PC-3 (cell line): ENCODE data around the gene TMEM139. TPM values are rescaled to one million over a fixed set of nuclear protein-coding genes. Genes with fewer than 3 reads are reported as not detected.
A peak's percentile ranks its signal among the peaks of the same experiment; 100 is the strongest.

Experiments used
- ATAC-seq: fragments of 200-7000 bp; cut with Tn5 transposase; 2 replicates; pipeline ENCODE4 v1.9.1; 2020; ENCODE audit warnings: mild to moderate bottlenecking, moderate library complexity
- BruUV-seq: library from RNA; stranded (reverse); fragments of 400-500 nt; replicated peaks from 2 replicates; lab custom pipeline; 2021; lab: Mats Ljungman, UMichigan
- CTCF ChIA-PET: fragments of 300-600 bp; sonication (Branson Sonifier 250); formaldehyde crosslinking; loops from one replicate; lab custom pipeline; 2022; ENCODE audit warnings: antibody characterized with exemption; lab: Charles Lee
- POLR2A ChIA-PET: fragments of 300-600 bp; sonication (Branson Sonifier 250); formaldehyde crosslinking; loops from one replicate; lab custom pipeline; 2022; ENCODE audit warnings: antibody characterized with exemption; ENCODE audit not compliant: unreplicated experiment; lab: Charles Lee
- DNase-seq: peaks from one replicate; pipeline ENCODE4 v3.0.0-alpha.2; 2015
- H2AFZ ChIP-seq: fragments of 300-600 bp; sonication (generic); 2 replicates; pipeline ENCODE4 v1.6.0; 2016; ENCODE audit warnings: antibody characterized with exemption, low read length
- H3F3A ChIP-seq: fragments of 300-600 bp; sonication (generic); one replicate; pipeline ENCODE4 v1.6.0; 2017; ENCODE audit warnings: antibody characterized with exemption, low read length, control low read depth, mild to moderate bottlenecking; ENCODE audit not compliant: unreplicated experiment
- H3K27ac ChIP-seq: fragments of 300-600 bp; sonication (generic); 2 replicates; pipeline ENCODE4 v1.5.1; 2016; ENCODE audit warnings: mild to moderate bottlenecking, low read length
- H3K27me3 ChIP-seq: fragments of 300-600 bp; sonication (generic); 2 replicates; pipeline ENCODE4 v1.6.1; 2016; ENCODE audit warnings: low read length, mixed read lengths
- H3K36me3 ChIP-seq: fragments of 300-600 bp; sonication (generic); 2 replicates; pipeline ENCODE4 v1.6.1; 2016; ENCODE audit warnings: low read depth, mixed run types, low read length, mixed read lengths
- H3K4me1 ChIP-seq: fragments of 300-600 bp; sonication (generic); 2 replicates; pipeline ENCODE4 v1.5.1; 2016; ENCODE audit warnings: low read length; ENCODE audit not compliant: insufficient read depth
- H3K4me2 ChIP-seq: fragments of 300-600 bp; sonication (generic); 2 replicates; pipeline ENCODE4 v1.6.0; 2016; ENCODE audit warnings: low read length
- H3K4me3 ChIP-seq: fragments of 300-600 bp; sonication (generic); 2 replicates; pipeline ENCODE4 v1.5.1; 2016; ENCODE audit warnings: mild to moderate bottlenecking, low read length, mixed read lengths
- H3K79me2 ChIP-seq: fragments of 300-600 bp; sonication (generic); 2 replicates; pipeline ENCODE4 v1.6.1; 2017; ENCODE audit warnings: low read length, mixed read lengths
- H3K9ac ChIP-seq: fragments of 300-600 bp; sonication (generic); 2 replicates; pipeline ENCODE4 v1.6.0; 2016; ENCODE audit warnings: mild to moderate bottlenecking, low read length
- H3K9me2 ChIP-seq: fragments of 300-600 bp; sonication (generic); replicated peaks from 2 replicates; pipeline ENCODE4 v1.6.1; 2016; ENCODE audit warnings: mixed run types, low read length, mixed read lengths
- H3K9me3 ChIP-seq: fragments of 300-600 bp; sonication (generic); 2 replicates; pipeline ENCODE4 v1.6.1; 2016; ENCODE audit warnings: low read length, mixed read lengths
- H4K20me1 ChIP-seq: fragments of 300-600 bp; sonication (generic); 2 replicates; pipeline ENCODE4 v1.6.1; 2016; ENCODE audit warnings: low read length, mixed read lengths
- EZH2 ChIP-seq: fragments of 300-600 bp; sonication (generic); IDR thresholded peaks from one replicate; pipeline ENCODE4 v1.6.1; 2017; ENCODE audit warnings: antibody characterized with exemption, mild to moderate bottlenecking, low read length; ENCODE audit not compliant: unreplicated experiment
- EZH2phosphoT487 ChIP-seq: fragments of 300-600 bp; sonication (generic); IDR thresholded peaks from 2 replicates; pipeline ENCODE4 v1.6.1; 2018; ENCODE audit warnings: mild to moderate bottlenecking, antibody characterized with exemption, low read length, borderline replicate concordance
- intact Hi-C: fragments of 100-400 bp; cut with micrococcal nuclease; formaldehyde crosslinking; loops from 2 replicates; pipeline ENCODE4 v1.9.0; 2023
- total RNA-seq: library from RNA; depleted of rRNA; stranded (reverse); fragments of >200 nt; gene quantifications from 2 replicates; pipeline ENCODE4 v1.2.3, GENCODE V29; 2014
- TF ChIP-seq, protein P1 (sequence below): fragments of 300-600 bp; sonication (generic); conservative IDR thresholded peaks from 2 replicates; pipeline ENCODE4 v1.5.1; 2017; ENCODE audit warnings: antibody characterized with exemption, low read depth, mild to moderate bottlenecking, low read length

The TMEM139 gene
- total RNA-seq, 1 experiment from 2014 or later: 5.2 TPM

GRCh38 chr7:143304938-143305337 lies 20.2 kb downstream of the TMEM139 start:
- CTCF ChIA-PET: interaction anchor here (1.2 kb wide), 1 partner anchor 64 kb away, joined by 5 read pairs; no protein-coding TSS in a partner anchor
- BruUV-seq: no TSS peak

DNA sequence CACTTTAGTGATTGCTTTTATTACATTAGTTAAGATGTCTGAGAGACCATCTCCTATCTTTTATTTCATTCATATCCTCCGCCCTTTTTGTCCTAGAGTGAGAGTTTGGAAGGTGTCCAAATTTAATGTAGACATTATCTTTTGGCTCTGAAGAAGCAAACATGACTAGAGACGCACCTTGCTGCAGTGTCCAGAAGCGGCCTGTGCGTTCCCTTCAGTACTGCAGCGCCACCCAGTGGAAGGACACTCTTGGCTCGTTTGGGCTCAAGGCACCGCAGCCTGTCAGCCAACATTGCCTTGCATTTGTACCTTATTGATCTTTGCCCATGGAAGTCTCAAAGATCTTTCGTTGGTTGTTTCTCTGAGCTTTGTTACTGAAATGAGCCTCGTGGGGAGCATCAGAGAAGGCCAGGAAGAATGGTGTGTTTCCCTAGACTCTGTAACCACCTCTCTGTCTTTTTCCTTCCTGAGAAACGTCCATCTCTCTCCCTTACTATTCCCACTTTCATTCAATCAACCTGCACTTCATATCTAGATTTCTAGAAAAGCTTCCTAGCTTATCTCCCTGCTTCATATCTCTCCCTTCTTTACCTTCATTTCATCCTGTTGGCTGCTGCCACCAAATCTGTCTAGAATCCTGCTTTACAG lies 20.8 kb downstream of the TMEM139 start:
- peaks cover 4% of the 10 kb centered on the region for H3F3A ChIP-seq
- H3K79me2 ChIP-seq: peaks cover 7% of the 10 kb centered on the region; the same call in 1 of the 2 replicates
- no peaks in the 10 kb centered on the region for H3K9me3 ChIP-seq
- peaks cover 65% of the 10 kb centered on the region for H3K36me3 ChIP-seq
- H3K27ac ChIP-seq: no peak overlapping the region
- H3K9me2 ChIP-seq: no peaks in the 10 kb centered on the region
- ChIA-PET CTCF (interaction anchor here (1.2 kb wide), 1 partner anchor 65 kb away, joined by 5 read pairs; no protein-coding TSS in a partner anchor), POLR2A (no interaction called here)
- peaks cover 4% of the 10 kb centered on the region for H4K20me1 ChIP-seq
- no peak overlapping the region for H3K4me2 ChIP-seq
- ATAC-seq (peak; percentile 65), DNase-seq (peak; percentile 85)
- BruUV-seq: TSS peak; percentile 9
- no peak overlapping the region for H2AFZ ChIP-seq
- intact Hi-C loops: loop anchor here (1.0 to 5.0 kb wide), 3 partner anchors 60 to 298 kb away; no protein-coding TSS in a partner anchor
- no peak for TF ChIP-seq EZH2
- TF ChIP-seq EZH2phosphoT487: no peak
- TF ChIP-seq, protein P1, sequence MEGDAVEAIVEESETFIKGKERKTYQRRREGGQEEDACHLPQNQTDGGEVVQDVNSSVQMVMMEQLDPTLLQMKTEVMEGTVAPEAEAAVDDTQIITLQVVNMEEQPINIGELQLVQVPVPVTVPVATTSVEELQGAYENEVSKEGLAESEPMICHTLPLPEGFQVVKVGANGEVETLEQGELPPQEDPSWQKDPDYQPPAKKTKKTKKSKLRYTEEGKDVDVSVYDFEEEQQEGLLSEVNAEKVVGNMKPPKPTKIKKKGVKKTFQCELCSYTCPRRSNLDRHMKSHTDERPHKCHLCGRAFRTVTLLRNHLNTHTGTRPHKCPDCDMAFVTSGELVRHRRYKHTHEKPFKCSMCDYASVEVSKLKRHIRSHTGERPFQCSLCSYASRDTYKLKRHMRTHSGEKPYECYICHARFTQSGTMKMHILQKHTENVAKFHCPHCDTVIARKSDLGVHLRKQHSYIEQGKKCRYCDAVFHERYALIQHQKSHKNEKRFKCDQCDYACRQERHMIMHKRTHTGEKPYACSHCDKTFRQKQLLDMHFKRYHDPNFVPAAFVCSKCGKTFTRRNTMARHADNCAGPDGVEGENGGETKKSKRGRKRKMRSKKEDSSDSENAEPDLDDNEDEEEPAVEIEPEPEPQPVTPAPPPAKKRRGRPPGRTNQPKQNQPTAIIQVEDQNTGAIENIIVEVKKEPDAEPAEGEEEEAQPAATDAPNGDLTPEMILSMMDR: peak; percentile 94
- H3K4me3 ChIP-seq: no peak overlapping the region
- H3K9ac ChIP-seq: no peak overlapping the region
- H3K27me3 ChIP-seq: no peaks in the 10 kb centered on the region
- peaks cover 18% of the 10 kb centered on the region for H3K4me1 ChIP-seq

More at GRCh38 chr7:143304938-143305337, 20.2 kb downstream of the TMEM139 start:
- Histone ChIP-seq H3K9me2 (no peaks in the 10 kb centered on the region), H3K4me2 (no peak overlapping the region), H3K79me2 (peaks cover 7% of the 10 kb centered on the region; the same call in 1 of the 2 replicates), H3K27ac (no peak overlapping the region), H3K4me1 (peaks cover 24% of the 10 kb centered on the region), H2AFZ (no peak overlapping the region), H3K4me3 (no peak overlapping the region), H3F3A (peaks cover 8% of the 10 kb centered on the region), H3K9ac (no peak overlapping the region), H3K36me3 (peaks cover 71% of the 10 kb centered on the region), H3K27me3 (no peaks in the 10 kb centered on the region), H4K20me1 (peaks cover 5% of the 10 kb centered on the region), H3K9me3 (no peaks in the 10 kb centered on the region)
- intact Hi-C loops: loop anchor here (1.0 to 5.0 kb wide), 3 partner anchors 60 to 298 kb away; no protein-coding TSS in a partner anchor
- POLR2A ChIA-PET: no interaction called here
- TF ChIP-seq, protein P1: no peak
- TF ChIP-seq EZH2phosphoT487: no peak
- TF ChIP-seq EZH2: no peak
- DNase-seq (no peak), ATAC-seq (no peak)

- H3K9ac ChIP-seq: no peak overlapping the region
- intact Hi-C loops: loop anchor here (5.0 kb wide), 1 partner anchor 301 kb away; no protein-coding TSS in a partner anchor
- H3F3A ChIP-seq: no peaks in the 10 kb centered on the region
- H3K9me2 ChIP-seq: no peaks in the 10 kb centered on the region
- no peaks in the 10 kb centered on the region for H3K79me2 ChIP-seq
- POLR2A ChIA-PET: no interaction called here
- H4K20me1 ChIP-seq: no peaks in the 10 kb centered on the region
- no peak overlapping the region for H2AFZ ChIP-seq
- BruUV-seq: no TSS peak
- CTCF ChIA-PET: interaction anchor here (1.1 kb wide), 1 partner anchor 68 kb away, joined by 3 read pairs; no protein-coding TSS in a partner anchor
- no peak overlapping the region for H3K27ac ChIP-seq
- DNase-seq (no peak), ATAC-seq (no peak)
- H3K4me1 ChIP-seq: no peaks in the 10 kb centered on the region
- no peaks in the 10 kb centered on the region for H3K27me3 ChIP-seq
- no peak overlapping the region for H3K4me2 ChIP-seq
- no peaks in the 10 kb centered on the region for H3K9me3 ChIP-seq
- H3K4me3 ChIP-seq: no peak overlapping the region
- TF ChIP-seq, protein P1: no peak
- TF ChIP-seq EZH2phosphoT487 (no peak), EZH2 (no peak)
- peaks cover 43% of the 10 kb centered on the region for H3K36me3 ChIP-seq
These were observed 23.9 kb downstream of the TMEM139 start for GRCh38 chr7:143308632-143309031.
